Endothelial cell of umbilical vein (primary cell): ENCODE data around the gene IGSF23. TPM values are rescaled to one million over a fixed set of nuclear protein-coding genes. Genes with fewer than 3 reads are reported as not detected.

Experiments used
- BruUV-seq: library from RNA; stranded (reverse); fragments of 400-500 nt; replicated peaks from 2 replicates; lab custom pipeline; 2021; lab: Mats Ljungman, UMichigan
- CTCF ChIA-PET: fragments of 300-600, 350-600 bp; sonication (Branson Sonifier 250); formaldehyde crosslinking; loops from one replicate; lab custom pipeline; 2021; ENCODE audit warnings: antibody characterized with exemption, inconsistent platforms; lab: Charles Lee
- POLR2A ChIA-PET: fragments of 300-600, 350-600 bp; sonication (Branson Sonifier 250); formaldehyde crosslinking; loops from one replicate; lab custom pipeline; 2021; ENCODE audit warnings: antibody characterized with exemption, inconsistent platforms; lab: Charles Lee
- DNase-seq: peaks from one replicate; pipeline ENCODE4 v3.0.0-alpha.2; 2011; ENCODE audit warnings: low read depth, low spot score
- FAIRE-seq: peaks from 2 replicates; lab custom pipeline; 2011; peaks lifted over from hg19 to GRCh38; lab: Jason Lieb, UNC
- H2AFZ ChIP-seq: 2 replicates; pipeline ENCODE4 v1.6.0; 2012; ENCODE audit warnings: low read depth, low read length, control low read depth, inconsistent platforms
- H3K27ac ChIP-seq: 2 replicates; pipeline ENCODE4 v1.5.1; 2011; ENCODE audit warnings: low read depth, mild to moderate bottlenecking, control low read depth, low read length, moderate library complexity; ENCODE audit not compliant: insufficient read depth
- H3K27me3 ChIP-seq, 2 experiments: 2 replicates each; pipeline versions ENCODE4 v1.6.0 to v1.6.1; 2011; ENCODE audit warnings: low read length in 2 of 2, mixed read lengths in 1 of 2; ENCODE audit not compliant: control insufficient read depth in 2 of 2, insufficient read depth in 2 of 2
- H3K36me3 ChIP-seq, 2 experiments: 2 replicates in 1 of 2; 3 replicates in 1 of 2; pipeline ENCODE4 v1.5.1; 2011; ENCODE audit warnings: low read length in 2 of 2, mild to moderate bottlenecking in 1 of 2, moderate library complexity in 1 of 2; ENCODE audit not compliant: control insufficient read depth in 2 of 2, insufficient read depth in 2 of 2; ENCODE audit errors: extremely low read depth in 1 of 2
- H3K4me1 ChIP-seq: 3 replicates; pipeline ENCODE4 v1.5.1; 2011; ENCODE audit warnings: mild to moderate bottlenecking, low read length; ENCODE audit not compliant: control insufficient read depth, insufficient read depth; ENCODE audit errors: extremely low read depth
- H3K4me2 ChIP-seq: 2 replicates; pipeline ENCODE4 v1.6.1; 2011; ENCODE audit warnings: low read length, control low read depth, mixed read lengths; ENCODE audit not compliant: insufficient read depth
- H3K4me3 ChIP-seq, 3 experiments: fragments of 200-600 bp in 1 of 3; sonication (generic), shearing (Covaris generic) in 1 of 3; replicated peaks in 1 of 3; 2 replicates each; pipeline ENCODE4 v1.5.1; 2011 to 2016; ENCODE audit warnings: control low read depth in 3 of 3, low read length in 3 of 3, mild to moderate bottlenecking in 2 of 3, inconsistent platforms in 1 of 3, low read depth in 1 of 3, moderate library complexity in 1 of 3; ENCODE audit not compliant: insufficient read depth in 1 of 3
- H3K79me2 ChIP-seq: 2 replicates; pipeline ENCODE4 v1.6.0; 2012; ENCODE audit warnings: low read length, inconsistent platforms; ENCODE audit not compliant: control insufficient read depth, insufficient read depth
- H3K9ac ChIP-seq: replicated peaks from 2 replicates; pipeline ENCODE3; 2011; ENCODE audit warnings: low read length, control low read depth; ENCODE audit not compliant: insufficient read depth; ENCODE audit errors: extremely low read depth
- H3K9me1 ChIP-seq: replicated peaks from 3 replicates; pipeline ENCODE4 v1.6.0; 2011; ENCODE audit warnings: mild to moderate bottlenecking, low read length; ENCODE audit not compliant: control insufficient read depth, insufficient read depth; ENCODE audit errors: extremely low read depth
- H3K9me3 ChIP-seq: replicated peaks from 2 replicates; pipeline ENCODE4 v1.5.1; 2012; ENCODE audit warnings: low read length, inconsistent platforms; ENCODE audit not compliant: control insufficient read depth, insufficient read depth
- H4K20me1 ChIP-seq: replicated peaks from 2 replicates; pipeline ENCODE3; 2011; ENCODE audit warnings: mild to moderate bottlenecking, low read length; ENCODE audit not compliant: control insufficient read depth, insufficient read depth; ENCODE audit errors: extremely low read depth
- CTCF ChIP-seq, 2 donors: IDR thresholded peaks; 1 replicate in 1 of 2; 2 replicates in 1 of 2; pipeline ENCODE4 v1.5.1; 2011; ENCODE audit warnings: low read length in 2 of 2, mild to moderate bottlenecking in 2 of 2, moderate library complexity in 2 of 2, control low read depth in 1 of 2, inconsistent platforms in 1 of 2, low read depth in 1 of 2; ENCODE audit not compliant: insufficient read depth in 1 of 2; ENCODE audit errors: extremely low read depth in 1 of 2
- EZH2 ChIP-seq: IDR thresholded peaks from 2 replicates; pipeline ENCODE4 v1.6.1; 2012; ENCODE audit warnings: borderline replicate concordance, low read depth, mild to moderate bottlenecking, moderate library complexity, low read length, inconsistent platforms; ENCODE audit not compliant: severe bottlenecking
- FOS ChIP-seq: IDR thresholded peaks from 2 replicates; pipeline ENCODE4 v1.6.1; 2011; ENCODE audit warnings: mild to moderate bottlenecking, low read length, moderate library complexity, borderline replicate concordance; ENCODE audit not compliant: insufficient read depth
- GATA2 ChIP-seq: IDR thresholded peaks from 2 replicates; pipeline ENCODE4 v1.7.0; 2011; ENCODE audit warnings: low read depth, mild to moderate bottlenecking, moderate library complexity, mixed read lengths, low read length; ENCODE audit not compliant: insufficient read length, insufficient read depth
- JUN ChIP-seq: IDR thresholded peaks from 2 replicates; pipeline ENCODE4 v1.6.1; 2011; ENCODE audit warnings: borderline replicate concordance, low read depth; ENCODE audit not compliant: insufficient read length, insufficient read depth
- MYC ChIP-seq: IDR thresholded peaks from one replicate; pipeline ENCODE4 v1.6.1; 2011; ENCODE audit warnings: mild to moderate bottlenecking, low read depth, low read length
- POLR2A ChIP-seq: IDR thresholded peaks from 2 replicates; pipeline ENCODE4 v1.6.1; 2012; ENCODE audit warnings: low read depth, mild to moderate bottlenecking, control low read depth, low read length
- POLR2AphosphoS5 ChIP-seq: IDR thresholded peaks from 2 replicates; pipeline ENCODE4 v1.6.1; 2012; ENCODE audit warnings: low read depth, mild to moderate bottlenecking, control low read depth, low read length, moderate library complexity; ENCODE audit not compliant: insufficient read depth
- dilution Hi-C: fragments of 300-500 bp; cut with MboI; formaldehyde crosslinking; loops from one replicate; pipeline ENCODE4 v1.15.0; 2019; ENCODE audit warnings: low sequenced_read_pairs; ENCODE audit not compliant: extremely low pct_ligation_motif_present
- intact Hi-C: fragments of 100-400 bp; cut with micrococcal nuclease; formaldehyde crosslinking; loops from one replicate; pipeline ENCODE4 v1.10.0; 2022
- polyA plus RNA-seq, 4 experiments: library from polyadenylated mRNA; depleted of rRNA in 3 of 4; stranded (reverse) in 3 of 4; unstranded in 1 of 4; fragments of >200 nt; gene quantifications; 2 replicates each; pipeline versions ENCODE4 v1.2.1 to v1.2.3, GENCODE V29; 2011 to 2012; ENCODE audit warnings: missing spikeins in 1 of 4
- total RNA-seq: library from RNA; stranded (reverse); gene quantifications from 2 replicates; pipeline ENCODE4 v1.2.3, GENCODE V29; 2021

Gene IGSF23
- total and polyA plus RNA-seq, 2 donors (not counting 3 experiments of a cell fraction or from before 2014, with no cell fraction given) = 0.73 TPM; not detected in 1

GRCh38 chr19:44635581-44636438, 22.4 kb downstream of the IGSF23 start:
- TF ChIP-seq FOS (no peak), JUN (no peak), POLR2A (no peak)
- intact Hi-C loops (no loop called here), dilution Hi-C loops (no loop called here)
- Histone ChIP-seq H3K9me1 (no peaks in the 10 kb centered on the region), H3K4me2 (no peak overlapping the region), H3K9ac (no peak overlapping the region), H2AFZ (no peak overlapping the region), H4K20me1 (no peaks in the 10 kb centered on the region), H3K79me2 (no peaks in the 10 kb centered on the region), H3K27ac (no peak overlapping the region), H3K27me3 (no peaks in the 10 kb centered on the region), H3K4me1 (peaks cover 12% of the 10 kb centered on the region), H3K36me3 (no peaks in the 10 kb centered on the region), H3K9me3 (no peaks in the 10 kb centered on the region), H3K4me3 (no peak overlapping the region)
- no peak for DNase-seq
- ChIA-PET POLR2A (no interaction called here), CTCF (interaction anchor here (0.8 to 3.3 kb wide), 7 partner anchors 12 to 135 kb away, joined by 3 to 19 read pairs (median 4); no protein-coding TSS in a partner anchor)
- FAIRE-seq = no peak
- BruUV-seq = no TSS peak

- no peak overlapping the region for H3K4me3 ChIP-seq
- H3K4me2 ChIP-seq = no peak overlapping the region
- POLR2A ChIA-PET = interaction anchor here (0.6 kb wide), 1 partner anchor 11 kb away, joined by 4 read pairs; no protein-coding TSS in a partner anchor
- no peak for FAIRE-seq
- DNase-seq = no peak
- BruUV-seq = no TSS peak
- no peaks in the 10 kb centered on the region for H3K9me3 ChIP-seq
- no peak for TF ChIP-seq GATA2
- no peak for TF ChIP-seq JUN
- TF ChIP-seq CTCF (IDR thresholded peaks at IDR 0.05; ENCODE audit: extremely low read depth in 1 of 2, insufficient read depth in 1 of 2, low read depth in 1 of 2, low read length in 2 of 2) = no peak
- no peak for TF ChIP-seq MYC
- TF ChIP-seq POLR2AphosphoS5 = no peak
- TF ChIP-seq POLR2A = no peak
- TF ChIP-seq EZH2 = no peak
- no peak for TF ChIP-seq FOS
- dilution Hi-C loops (no loop called here), intact Hi-C loops (no loop called here)
- H3K27me3 ChIP-seq = no peaks in the 10 kb centered on the region
- no peak overlapping the region for H3K27ac ChIP-seq
- H4K20me1 ChIP-seq = no peaks in the 10 kb centered on the region
- peaks cover 15% of the 10 kb centered on the region for H3K4me1 ChIP-seq
- H3K36me3 ChIP-seq = no peaks in the 10 kb centered on the region
- CTCF ChIA-PET = interaction anchor here (1.1 to 3.3 kb wide), 6 partner anchors 13 to 134 kb away, joined by 3 to 19 read pairs (median 4); no protein-coding TSS in a partner anchor
- H3K9ac ChIP-seq = no peak overlapping the region
- H3K79me2 ChIP-seq = no peaks in the 10 kb centered on the region
- no peak overlapping the region for H2AFZ ChIP-seq
- H3K9me1 ChIP-seq = no peaks in the 10 kb centered on the region
Measured at GRCh38 chr19:44636439-44637389, 23.4 kb downstream of the IGSF23 start.
